Muscle of leg (tissue), 11 donors: ENCODE data around the gene FGF14. TPM values are rescaled to one million over a fixed set of nuclear protein-coding genes. Genes with fewer than 3 reads are reported as not detected.
"Not testable (repeated sequence)": the region's sequence is repeated elsewhere in the genome, so short reads cannot be mapped to it uniquely, and the experiment has no call there.

Source experiments
- DNase-seq: peaks from one replicate; pipeline ENCODE4 v3.0.0; 2013
- H3K27ac ChIP-seq: one replicate; pipeline ENCODE4 v1.5.1; 2013; ENCODE audit warnings: mild to moderate bottlenecking, low read length, control low read depth
- H3K27me3 ChIP-seq: one replicate; pipeline ENCODE4 v1.6.1; 2013; ENCODE audit warnings: low read length; ENCODE audit not compliant: control insufficient read depth, insufficient read depth
- H3K36me3 ChIP-seq: one replicate; pipeline ENCODE4 v1.6.1; 2013; ENCODE audit warnings: low read length; ENCODE audit not compliant: control insufficient read depth, insufficient read depth
- H3K4me1 ChIP-seq: one replicate; pipeline ENCODE4 v1.6.1; 2013; ENCODE audit warnings: low read length; ENCODE audit not compliant: control insufficient read depth, insufficient read depth
- H3K4me3 ChIP-seq: one replicate; pipeline ENCODE4 v1.5.1; 2013; ENCODE audit warnings: low read length, control low read depth
- H3K9me3 ChIP-seq: replicated peaks from 2 replicates; pipeline ENCODE4 v1.6.1; 2013; ENCODE audit warnings: low read depth, low read length; ENCODE audit not compliant: control insufficient read depth
- WGBS: methylation state at CpG from one replicate; pipeline ENCODE4 v1.1.5; 2013; ENCODE audit warnings: missing lambda C conversion rate; ENCODE audit not compliant: insufficient coverage; 5-methylcytosine and 5-hydroxymethylcytosine counted together
- polyA plus RNA-seq, 8 donors: library from polyadenylated mRNA; unstranded; fragments of 120-200 nt; gene quantifications; one replicate each; pipeline versions ENCODE4 v1.2.1 to v1.2.3, GENCODE V29; 2013; ENCODE audit warnings: inconsistent platforms in 1 of 8, low replicate concordance in 1 of 8; ENCODE audit not compliant: insufficient read length in 8 of 8, insufficient read depth in 1 of 8
- total RNA-seq: library from RNA; stranded (reverse); fragments of 120-200 nt; gene quantifications from one replicate; pipeline ENCODE4 v1.2.4, GENCODE V29; 2013

The FGF14 gene
- total and polyA plus RNA-seq, 9 donors, result 0.09 to 2.1 (median 0.83) TPM

- no peaks in the 10 kb centered on the region for H3K36me3 ChIP-seq
- DNase-seq, result peak; percentile 19
- H3K27me3 ChIP-seq, result no peaks in the 10 kb centered on the region
- no peaks in the 10 kb centered on the region for H3K4me1 ChIP-seq
- WGBS, result 38% methylated on average over 1 of the region's 4 CpGs
- H3K9me3 ChIP-seq, result no peaks in the 10 kb centered on the region
- H3K27ac ChIP-seq, result no peak overlapping the region
- H3K4me3 ChIP-seq, result no peak overlapping the region
Measured at GRCh38 chr13:102128216-102128810, 273.5 kb downstream of the FGF14 start.

DNA sequence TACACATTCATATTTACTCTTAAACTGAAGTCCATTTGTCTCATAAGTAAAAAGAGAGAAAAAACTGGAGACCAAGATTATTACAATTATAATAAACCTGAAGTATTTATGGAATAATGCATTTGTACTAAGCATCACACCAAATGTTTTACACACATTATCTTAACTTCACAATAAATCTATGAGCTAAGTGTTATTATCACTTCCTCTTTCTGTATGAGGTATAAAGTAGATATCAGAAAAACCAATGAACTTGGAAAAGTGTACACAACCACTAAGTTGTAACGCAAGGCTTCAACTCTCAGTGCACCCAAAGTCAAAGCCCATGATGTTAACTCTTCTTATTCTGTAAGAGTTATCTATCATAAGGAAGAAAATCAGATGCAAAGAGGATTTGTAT, 274.7 kb downstream of the FGF14 start:
- WGBS, result no CpG with 5 or more reads among the region's 1 CpG
- no peaks in the 10 kb centered on the region for H3K4me1 ChIP-seq

DNA sequence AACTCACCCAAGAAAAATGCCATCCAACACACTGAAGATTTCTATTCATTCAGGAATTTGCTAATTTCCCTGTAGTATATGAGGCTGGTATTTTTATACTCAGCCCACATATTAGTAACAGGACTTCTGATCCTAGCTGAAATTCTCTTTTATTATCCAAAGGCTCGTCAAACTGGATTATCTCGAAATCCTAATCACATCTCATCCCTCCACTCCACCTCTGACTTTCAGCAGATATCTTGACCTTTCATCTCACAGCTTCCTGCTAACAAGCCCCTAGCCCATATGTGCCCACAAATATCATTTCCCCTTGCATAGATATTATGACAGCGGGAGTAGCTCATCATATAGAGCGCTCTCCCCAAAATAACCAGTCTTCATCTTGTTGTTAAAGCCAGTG, 279.7 kb downstream of the FGF14 start:
- Histone ChIP-seq H3K4me1 (no peaks in the 10 kb centered on the region), H3K27me3 (no peaks in the 10 kb centered on the region), H3K36me3 (no peaks in the 10 kb centered on the region), H3K4me3 (no peak overlapping the region), H3K27ac (no peak overlapping the region), H3K9me3 (no peaks in the 10 kb centered on the region)
- 62% methylated on average over 2 of the region's 4 CpGs for WGBS
- no peak for DNase-seq

More for the DNA sequence above, 274.7 kb downstream of the FGF14 start:
- no peaks in the 10 kb centered on the region for H3K27me3 ChIP-seq
- H3K4me3 ChIP-seq, result no peak overlapping the region
- H3K27ac ChIP-seq, result no peak overlapping the region
- H3K36me3 ChIP-seq, result no peaks in the 10 kb centered on the region
- H3K9me3 ChIP-seq, result no peaks in the 10 kb centered on the region
- DNase-seq, result no peak

DNA sequence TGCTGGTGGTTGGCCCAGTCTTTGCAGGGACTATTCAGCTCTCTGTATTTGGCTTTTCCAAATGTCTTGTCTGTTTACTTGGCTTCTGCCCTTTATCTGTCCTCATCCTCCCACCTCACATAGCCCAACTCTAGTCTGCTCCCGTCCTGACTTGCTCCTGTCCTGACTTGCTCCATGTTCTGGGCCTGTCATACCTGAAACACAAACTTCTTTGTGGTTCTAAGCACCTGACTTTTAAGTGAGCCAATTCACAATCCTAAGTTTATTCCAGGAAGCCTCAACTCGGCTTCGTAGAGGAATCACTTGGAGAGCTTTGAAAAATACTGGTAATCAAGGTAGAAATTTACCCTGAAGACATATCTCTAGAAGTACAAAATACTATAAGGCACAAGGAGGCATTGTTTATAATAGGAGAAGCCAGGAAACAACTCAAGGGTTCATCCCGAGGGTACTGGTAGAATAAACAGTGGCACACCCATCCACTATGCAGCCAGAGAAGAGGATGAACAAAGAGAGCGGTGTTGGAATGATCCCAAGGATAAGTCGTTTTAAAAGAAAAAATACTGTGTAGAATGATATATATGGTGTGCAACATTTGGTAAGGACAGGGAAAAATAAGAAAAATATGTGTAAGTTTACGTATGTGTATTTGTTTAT, 284.5 kb downstream of the FGF14 start:
- Histone ChIP-seq H3K27ac (no peak overlapping the region), H3K4me3 (no peak overlapping the region), H3K4me1 (no peaks in the 10 kb centered on the region), H3K27me3 (no peaks in the 10 kb centered on the region), H3K9me3 (no peaks in the 10 kb centered on the region), H3K36me3 (no peaks in the 10 kb centered on the region)
- 54% methylated on average over 3 of the region's 7 CpGs for WGBS
- DNase-seq, result no peak

DNA sequence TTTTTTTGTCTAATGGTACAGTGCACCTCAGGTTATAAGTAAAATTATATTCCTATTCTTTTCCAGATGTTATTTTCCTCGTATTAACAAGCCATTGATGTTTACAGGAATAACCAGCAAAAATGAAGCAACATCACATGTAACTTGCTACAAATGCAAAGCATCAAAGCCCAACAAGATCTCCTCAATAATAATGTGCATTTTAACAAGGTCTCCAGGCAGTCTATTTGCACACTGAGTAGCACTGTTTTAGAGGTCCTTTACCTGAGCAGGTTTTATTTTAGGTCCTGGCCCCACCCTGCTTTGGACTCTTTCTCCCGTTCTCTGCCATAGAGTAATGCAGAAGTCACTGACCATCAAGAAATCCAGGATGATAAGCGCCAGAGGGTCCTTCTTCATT, 298.4 kb downstream of the FGF14 start:
- Histone ChIP-seq H3K9me3 (no peaks in the 10 kb centered on the region), H3K27me3 (no peaks in the 10 kb centered on the region), H3K4me1 (no peaks in the 10 kb centered on the region), H3K36me3 (no peaks in the 10 kb centered on the region), H3K27ac (no peak overlapping the region), H3K4me3 (no peak overlapping the region)
- WGBS, result 79% methylated on average over 2 of the region's 3 CpGs
- DNase-seq, result no peak

DNA sequence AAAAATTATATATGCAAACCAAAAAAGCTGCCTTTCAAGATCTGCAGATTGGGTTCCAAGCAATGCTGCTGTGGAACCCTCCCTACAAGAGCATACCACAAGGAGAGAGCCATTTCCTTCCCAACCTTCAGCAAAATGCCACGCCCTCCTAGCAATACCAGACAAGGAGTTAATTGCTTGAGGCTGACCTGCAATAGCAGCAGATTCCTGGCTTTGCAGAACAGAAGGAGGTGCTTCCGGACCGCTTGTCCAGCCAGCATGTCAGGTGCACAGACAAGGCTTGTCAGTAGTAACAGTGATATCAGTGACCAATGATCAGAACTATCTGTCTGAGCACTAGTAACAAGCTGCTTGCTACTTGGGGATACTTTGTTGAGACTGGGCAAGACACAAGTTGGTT, 301.6 kb downstream of the FGF14 start:
- H3K4me1 ChIP-seq, result no peaks in the 10 kb centered on the region
- DNase-seq, result no peak
- no peaks in the 10 kb centered on the region for H3K27me3 ChIP-seq
- H3K9me3 ChIP-seq, result no peaks in the 10 kb centered on the region
- no peak overlapping the region for H3K27ac ChIP-seq
- no peak overlapping the region for H3K4me3 ChIP-seq
- 100% methylated on average over 2 of the region's 3 CpGs for WGBS
- H3K36me3 ChIP-seq, result no peaks in the 10 kb centered on the region

DNA sequence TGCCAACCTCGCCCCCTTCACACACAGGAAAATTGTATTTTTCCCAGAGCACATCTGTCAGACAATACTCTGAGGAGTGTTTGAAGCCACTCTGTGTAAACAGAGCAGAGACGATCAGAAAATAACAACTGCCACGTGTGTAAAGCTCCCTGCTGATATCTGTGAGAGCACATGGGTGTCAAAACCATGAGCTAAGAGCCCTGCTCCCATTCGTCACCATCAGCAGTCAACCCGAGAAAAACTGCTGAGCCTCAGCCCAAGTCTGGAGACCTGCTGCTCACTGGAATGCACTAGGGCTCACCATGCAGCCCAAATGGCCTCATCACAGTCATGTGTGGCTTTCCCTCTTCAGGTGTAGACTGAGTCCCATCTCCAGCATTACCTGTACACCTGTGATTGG, 304.1 kb downstream of the FGF14 start:
- Histone ChIP-seq H3K27me3 (no peaks in the 10 kb centered on the region), H3K27ac (no peak overlapping the region), H3K4me3 (no peak overlapping the region), H3K36me3 (no peaks in the 10 kb centered on the region), H3K9me3 (no peaks in the 10 kb centered on the region), H3K4me1 (no peaks in the 10 kb centered on the region)
- DNase-seq, result no peak
- 38% methylated on average over 3 of the region's 5 CpGs for WGBS

DNA sequence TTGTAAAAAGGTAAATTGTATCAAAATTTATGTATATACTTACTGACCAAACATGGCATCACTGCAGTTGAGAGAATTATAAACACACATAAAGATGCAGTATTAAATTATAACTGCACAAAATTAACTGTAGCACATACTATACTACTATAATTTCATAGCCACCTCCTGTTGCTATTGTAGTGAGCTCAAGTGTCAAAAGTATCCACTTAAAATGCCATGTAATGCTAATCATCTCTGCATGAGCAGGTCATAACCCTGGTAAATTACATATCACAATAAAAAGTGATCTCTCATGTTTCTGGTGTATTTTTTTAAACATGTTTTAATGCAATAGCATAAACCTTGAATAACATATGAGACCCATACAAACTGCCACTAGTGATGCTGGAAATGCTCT, 308.6 kb downstream of the FGF14 start:
- not testable (repeated sequence) for H3K4me3 ChIP-seq, H3K27me3 ChIP-seq, H3K27ac ChIP-seq, H3K4me1 ChIP-seq, H3K9me3 ChIP-seq, H3K36me3 ChIP-seq, DNase-seq

DNA sequence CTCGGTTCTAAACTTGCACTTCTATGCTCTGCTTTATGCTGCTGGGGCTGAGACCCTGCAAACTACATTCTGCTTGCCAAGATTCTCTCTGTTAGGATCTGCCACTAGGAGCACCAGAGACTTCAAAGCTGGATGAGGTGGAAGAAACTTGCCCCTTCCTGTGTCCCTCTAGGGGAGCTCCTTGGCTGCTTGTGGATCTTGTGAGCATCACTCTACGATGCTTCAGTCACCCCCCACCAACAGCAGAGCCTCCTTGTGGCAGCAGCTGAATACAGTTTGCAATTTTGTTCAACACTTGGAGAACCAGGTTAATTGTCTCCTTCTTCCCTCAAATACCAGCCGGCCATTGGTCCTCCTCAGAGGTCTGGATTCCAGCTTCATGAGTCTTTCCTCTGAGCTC, 310.6 kb downstream of the FGF14 start:
- Histone ChIP-seq H3K9me3 (no peaks in the 10 kb centered on the region), H3K27me3 (no peaks in the 10 kb centered on the region), H3K36me3 (no peaks in the 10 kb centered on the region), H3K4me1 (no peaks in the 10 kb centered on the region), H3K4me3 (no peak overlapping the region), H3K27ac (no peak overlapping the region)
- 42% methylated on average over 3 of the region's 3 CpGs for WGBS
- DNase-seq, result no peak

- no peaks in the 10 kb centered on the region for H3K27me3 ChIP-seq
- no peaks in the 10 kb centered on the region for H3K4me1 ChIP-seq
- no peak overlapping the region for H3K4me3 ChIP-seq
- no peaks in the 10 kb centered on the region for H3K9me3 ChIP-seq
- no peak overlapping the region for H3K27ac ChIP-seq
- 89% methylated on average over 7 of the region's 8 CpGs for WGBS
- no peak for DNase-seq
- H3K36me3 ChIP-seq, result no peaks in the 10 kb centered on the region
Measured at GRCh38 chr13:102090532-102090931, 311.3 kb downstream of the FGF14 start.

- Histone ChIP-seq H3K27ac (no peak overlapping the region), H3K27me3 (no peaks in the 10 kb centered on the region), H3K36me3 (no peaks in the 10 kb centered on the region), H3K9me3 (no peaks in the 10 kb centered on the region), H3K4me3 (no peak overlapping the region), H3K4me1 (no peaks in the 10 kb centered on the region)
- no peak for DNase-seq
Measured at GRCh38 chr13:102089722-102090121, 312.1 kb downstream of the FGF14 start.
